Measurements from ENCODE around the gene COA8.
A peak's percentile ranks its signal among the peaks of the same experiment; 100 is the strongest.
"Not testable (repeated sequence)": the region's sequence is repeated elsewhere in the genome, so short reads cannot be mapped to it uniquely, and the experiment has no call there.

Gene COA8

GRCh38 chr14:103525430-103526246 is 37.1 kb upstream of the COA8 start:
- not testable (repeated sequence) for DNase-seq (ENCODE audit: low read depth in 2 of 2)

GRCh38 chr14:103526247-103526913 is 36.4 kb upstream of the COA8 start:
- DNase-seq (ENCODE audit: low read depth in 2 of 2), result no peak

GRCh38 chr14:103526914-103527248 is 35.9 kb upstream of the COA8 start:
- no peak for DNase-seq (ENCODE audit: low read depth in 2 of 2)

- no peak for DNase-seq (ENCODE audit: low read depth in 2 of 2)
Measured at GRCh38 chr14:103527408-103528145, 35.2 kb upstream of the COA8 start.

DNA sequence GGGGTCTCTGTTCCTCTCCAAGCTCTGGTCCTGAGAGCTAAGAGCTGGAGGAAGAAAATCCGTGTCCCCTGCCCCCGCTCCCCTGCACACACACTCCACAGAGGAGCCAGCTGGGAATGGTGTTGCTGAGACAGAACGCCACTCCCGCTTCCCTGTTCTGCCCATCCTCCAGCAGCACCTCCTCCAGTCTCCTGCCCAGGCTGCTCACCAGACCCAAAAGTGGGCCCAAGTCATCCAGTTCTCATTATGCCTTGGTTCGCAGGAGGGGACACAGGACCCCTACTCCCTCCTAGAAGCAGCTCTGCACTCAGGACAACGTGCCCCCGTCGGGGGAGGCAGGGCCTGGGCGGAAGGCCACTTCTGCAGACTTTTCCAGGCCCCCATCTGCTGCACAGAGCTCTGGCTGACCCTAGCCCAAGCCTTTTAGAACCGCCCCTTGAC is 34.6 kb upstream of the COA8 start:
- DNase-seq (ENCODE audit: low read depth in 2 of 2), result no peak

DNA sequence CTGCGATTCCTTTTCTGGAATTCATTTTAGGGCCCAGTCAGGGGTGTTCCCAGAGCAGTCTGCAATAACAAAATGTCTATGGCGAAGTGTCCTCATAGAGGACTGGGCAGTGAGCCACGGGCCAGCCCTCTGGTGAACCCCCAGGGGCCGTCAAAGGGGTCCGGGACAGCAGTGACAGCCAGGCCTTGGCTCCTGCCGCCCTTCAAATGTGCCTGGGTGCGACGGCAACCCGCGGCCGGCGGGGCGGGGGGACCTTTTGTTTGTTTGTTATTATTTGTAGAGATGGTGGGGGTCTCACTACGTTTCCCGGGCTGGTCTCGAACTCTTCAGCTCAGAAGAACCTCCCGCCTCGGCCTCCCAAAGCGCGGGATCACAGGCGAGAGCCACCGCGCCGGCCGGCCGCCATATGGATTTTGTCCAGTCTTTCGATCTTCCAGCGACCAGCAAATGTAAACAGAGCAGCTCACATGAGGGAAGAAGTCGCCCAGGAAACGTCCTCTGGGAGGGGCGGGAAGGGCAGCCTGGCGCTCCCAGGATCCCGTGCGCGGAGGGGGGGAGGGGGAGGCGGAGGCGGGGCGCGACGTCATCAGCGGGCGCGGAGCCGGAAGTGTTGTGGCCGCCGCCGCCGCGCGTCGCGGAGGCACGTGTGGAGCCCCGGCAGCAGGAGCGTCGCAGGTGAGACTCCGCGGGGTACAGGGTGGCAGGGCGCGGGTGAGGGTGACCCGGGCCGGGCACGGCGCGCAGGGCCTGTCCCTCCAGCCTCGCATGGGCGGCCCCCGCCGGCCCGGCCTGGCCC is 34.0 kb upstream of the COA8 start, which contains the start of gene TRMT61A:
Gene TRMT61A, plus strand, starts transcription at position 610 of the 796 bp plus-strand sequence. CDS start 783 bp downstream, outside the sequence.
- DNase-seq (ENCODE audit: low read depth in 2 of 2), result peak; percentile 50 to 56

DNA sequence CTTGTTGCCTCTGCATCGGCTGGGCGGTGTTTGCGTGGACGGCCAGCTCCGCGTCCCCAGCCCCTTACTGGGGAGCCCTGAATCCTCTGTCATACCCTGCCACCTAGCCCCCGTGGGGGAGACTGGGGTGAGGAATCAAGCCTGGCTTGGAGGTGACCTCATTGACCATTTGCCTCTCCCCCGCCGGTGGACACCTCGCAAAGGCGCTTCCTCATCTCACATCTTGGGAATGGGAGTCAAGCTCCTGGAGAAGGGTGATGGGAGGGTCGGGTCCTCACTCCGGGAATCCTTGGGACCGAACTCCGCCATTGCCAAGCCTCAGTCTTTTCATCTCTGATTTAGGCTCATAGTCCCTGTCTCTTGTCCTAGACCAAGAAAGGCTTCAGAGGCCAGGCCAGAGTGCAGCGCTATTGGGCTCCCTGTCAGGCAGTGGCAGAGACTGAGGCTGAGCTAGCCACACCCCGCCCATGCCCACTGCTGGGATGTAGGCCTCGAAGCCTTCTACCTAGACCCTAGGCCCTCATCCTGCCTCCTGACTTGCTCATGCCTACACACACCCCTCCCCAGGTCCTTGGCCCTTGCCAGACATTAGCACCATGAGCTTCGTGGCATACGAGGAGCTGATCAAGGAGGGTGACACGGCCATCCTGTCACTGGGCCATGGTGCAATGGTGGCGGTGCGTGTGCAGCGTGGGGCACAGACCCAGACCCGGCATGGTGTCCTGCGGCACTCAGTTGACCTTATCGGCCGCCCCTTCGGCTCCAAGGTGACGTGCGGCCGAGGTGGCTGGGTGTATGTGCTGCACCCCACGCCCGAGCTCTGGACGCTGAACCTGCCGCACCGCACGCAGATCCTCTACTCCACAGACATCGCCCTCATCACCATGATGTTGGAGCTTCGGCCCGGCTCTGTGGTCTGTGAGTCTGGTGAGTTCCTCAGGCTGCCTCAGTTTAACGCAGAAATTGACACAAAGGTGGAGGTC is 33.1 kb upstream of the COA8 start:
- DNase-seq (ENCODE audit: low read depth in 2 of 2), result no peak

- no peak for DNase-seq (ENCODE audit: low read depth in 2 of 2)
Measured at GRCh38 chr14:103530390-103530789, 32.4 kb upstream of the COA8 start.

DNA sequence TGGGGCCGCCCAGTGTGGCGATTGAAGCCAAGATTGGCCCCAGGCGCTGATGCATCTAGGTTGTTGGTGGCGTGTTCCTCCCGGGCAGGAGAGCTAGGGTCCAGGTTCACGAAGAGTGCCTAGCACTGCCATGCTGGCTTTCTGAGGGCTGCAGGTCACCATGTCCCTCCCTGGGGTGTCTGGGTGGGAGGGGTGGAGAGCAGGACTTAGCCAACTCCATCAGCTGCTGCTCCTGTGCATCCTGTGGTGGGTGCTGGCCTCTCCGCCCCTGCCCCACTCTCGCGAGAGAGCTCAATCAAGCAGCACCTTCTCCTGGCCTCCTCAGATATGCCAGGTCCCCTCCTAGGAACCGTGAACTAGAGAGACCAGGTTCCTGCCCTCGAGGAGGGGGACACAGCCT is 31.9 kb upstream of the COA8 start:
- DNase-seq (ENCODE audit: low read depth in 2 of 2), result no peak

DNA sequence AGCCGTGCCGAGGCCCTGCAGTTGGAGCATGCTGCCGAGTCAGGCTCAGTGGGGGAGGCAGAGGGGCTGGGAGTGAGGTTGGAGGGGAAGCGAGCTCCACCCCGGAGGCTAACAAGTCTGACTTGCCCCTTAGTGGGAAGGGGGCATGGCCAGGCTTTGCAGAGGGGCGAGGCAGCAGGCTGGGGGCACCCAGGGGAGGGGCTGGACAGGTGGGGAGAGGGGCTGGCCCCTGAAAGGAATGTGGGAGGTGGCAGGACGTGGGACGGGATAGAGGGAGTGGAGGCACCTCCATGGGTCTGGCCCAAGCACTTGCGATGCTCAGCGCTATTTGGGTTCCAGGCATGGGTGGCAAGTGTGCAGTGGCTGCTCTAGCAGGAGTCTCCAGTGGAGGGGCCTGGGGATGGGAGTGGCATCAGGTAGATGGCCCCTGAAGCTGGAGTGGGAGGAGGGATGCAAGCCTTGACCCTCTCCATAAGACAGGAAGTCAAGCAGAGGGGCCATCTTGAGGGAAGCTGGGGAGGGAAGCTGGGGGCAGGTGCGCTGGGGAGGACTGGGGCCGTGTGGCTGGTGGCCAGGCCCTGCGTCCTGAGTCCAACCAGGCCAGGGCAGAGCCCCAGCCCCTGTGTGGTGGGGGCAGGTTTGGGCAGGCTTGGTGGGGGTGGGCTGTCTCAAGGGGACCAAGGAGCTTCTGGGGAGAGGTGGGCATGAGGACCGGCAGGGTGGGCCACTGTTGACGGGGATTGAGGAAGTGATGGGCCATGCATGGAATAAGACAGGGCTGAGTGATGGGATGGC is 31.1 kb upstream of the COA8 start:
- DNase-seq (ENCODE audit: low read depth in 2 of 2), result no peak

DNA sequence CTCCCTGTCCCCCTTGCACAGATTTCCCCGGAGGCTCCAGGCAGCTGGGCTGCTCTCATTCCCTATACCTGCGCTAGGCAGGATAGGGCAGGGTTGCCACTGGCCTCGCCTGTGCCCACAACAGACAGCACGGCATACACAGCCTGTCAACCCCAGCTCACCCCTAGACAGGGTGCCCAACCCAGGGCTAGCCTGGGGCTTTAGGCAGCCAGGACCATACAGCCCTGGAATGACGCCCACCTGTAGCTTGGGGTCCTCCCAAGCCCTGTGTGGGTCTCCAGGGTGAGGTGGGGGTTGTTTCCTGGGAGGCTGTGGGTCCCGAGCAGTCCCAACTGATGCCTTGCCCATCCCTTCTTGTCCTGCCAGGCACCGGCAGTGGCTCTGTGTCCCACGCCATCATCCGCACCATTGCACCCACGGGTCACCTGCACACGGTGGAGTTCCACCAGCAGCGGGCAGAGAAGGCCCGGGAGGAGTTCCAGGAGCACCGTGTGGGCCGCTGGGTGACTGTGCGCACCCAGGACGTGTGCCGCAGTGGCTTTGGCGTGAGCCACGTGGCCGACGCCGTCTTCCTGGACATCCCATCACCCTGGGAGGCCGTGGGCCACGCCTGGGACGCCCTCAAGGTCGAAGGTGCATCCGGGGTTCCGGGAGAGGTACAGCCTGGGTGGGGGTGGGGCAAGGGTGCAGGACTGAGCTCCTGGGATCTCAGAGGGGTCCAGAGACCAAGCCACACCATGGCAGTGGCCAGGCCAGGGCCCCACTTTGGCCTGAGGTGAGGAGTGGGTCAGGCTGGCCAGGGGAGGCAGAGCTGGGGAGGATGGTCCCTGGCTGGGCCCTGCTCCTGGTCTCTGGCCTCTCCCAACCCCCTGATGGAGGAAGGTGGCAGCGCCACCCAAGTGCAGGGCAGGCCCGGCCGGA is 30.3 kb upstream of the COA8 start:
- DNase-seq (ENCODE audit: low read depth in 2 of 2), result no peak

GRCh38 chr14:103533137-103533998 is 29.4 kb upstream of the COA8 start:
- no peak for DNase-seq (ENCODE audit: low read depth in 2 of 2)

- DNase-seq (ENCODE audit: low read depth in 2 of 2), result no peak
Measured at GRCh38 chr14:103533999-103534575, 28.7 kb upstream of the COA8 start.

- DNase-seq (ENCODE audit: low read depth in 2 of 2), result no peak
Measured at GRCh38 chr14:103534576-103535061, 28.1 kb upstream of the COA8 start.

- no peak for DNase-seq (ENCODE audit: low read depth in 2 of 2)
Measured at GRCh38 chr14:103535081-103535890, 27.5 kb upstream of the COA8 start.

- DNase-seq (ENCODE audit: low read depth in 2 of 2), result no peak
Measured at GRCh38 chr14:103535891-103536565, 26.7 kb upstream of the COA8 start.
